ENCODE measurements around the gene LYZ.

LYZ gene

GRCh38 chr12:69339999-69340398 lies 8.2 kb upstream of the LYZ start:
- DNase-seq: no peak

DNA sequence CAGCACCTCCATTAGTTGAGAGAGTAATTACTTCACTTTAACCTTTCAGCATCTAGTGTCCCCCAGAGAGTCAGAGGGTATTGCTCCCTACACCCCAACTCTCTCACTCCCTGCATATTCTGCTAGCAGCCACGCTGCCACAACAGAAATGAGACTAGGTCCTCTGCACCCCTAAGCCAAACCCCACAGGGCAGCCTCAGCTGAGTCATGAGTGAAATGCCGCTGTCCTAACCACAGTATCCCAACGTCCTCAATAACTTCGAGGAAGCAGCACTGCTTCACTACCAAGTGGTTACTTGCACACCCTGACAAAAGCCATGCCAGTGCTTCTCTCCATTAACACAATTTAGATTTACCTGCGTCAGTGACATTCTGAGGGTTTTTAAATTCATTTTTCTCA lies 6.9 kb upstream of the LYZ start:
- DNase-seq: no peak

DNA sequence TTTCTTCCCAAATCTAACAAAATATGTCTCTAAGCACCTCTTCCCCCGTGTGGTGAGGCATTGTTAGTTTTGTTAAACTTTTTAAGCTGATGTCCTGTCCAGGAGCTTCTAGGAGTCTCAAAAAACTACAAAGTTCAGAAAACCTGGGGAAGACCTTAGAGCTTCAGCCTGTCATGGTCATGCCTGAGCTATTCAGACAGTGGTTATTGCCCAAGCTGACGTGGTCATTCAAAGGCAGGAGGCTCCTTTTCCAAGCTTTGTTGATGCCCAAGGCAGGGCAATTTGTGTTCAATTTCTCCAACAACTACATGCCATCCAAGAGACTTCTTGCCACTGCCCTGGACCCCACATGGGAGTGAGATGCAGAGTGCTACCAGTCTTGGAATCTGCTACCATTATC lies 5.8 kb upstream of the LYZ start:
- no peak for DNase-seq

- no peak for DNase-seq
These were observed 4.8 kb upstream of the LYZ start for GRCh38 chr12:69343357-69343756.

DNA sequence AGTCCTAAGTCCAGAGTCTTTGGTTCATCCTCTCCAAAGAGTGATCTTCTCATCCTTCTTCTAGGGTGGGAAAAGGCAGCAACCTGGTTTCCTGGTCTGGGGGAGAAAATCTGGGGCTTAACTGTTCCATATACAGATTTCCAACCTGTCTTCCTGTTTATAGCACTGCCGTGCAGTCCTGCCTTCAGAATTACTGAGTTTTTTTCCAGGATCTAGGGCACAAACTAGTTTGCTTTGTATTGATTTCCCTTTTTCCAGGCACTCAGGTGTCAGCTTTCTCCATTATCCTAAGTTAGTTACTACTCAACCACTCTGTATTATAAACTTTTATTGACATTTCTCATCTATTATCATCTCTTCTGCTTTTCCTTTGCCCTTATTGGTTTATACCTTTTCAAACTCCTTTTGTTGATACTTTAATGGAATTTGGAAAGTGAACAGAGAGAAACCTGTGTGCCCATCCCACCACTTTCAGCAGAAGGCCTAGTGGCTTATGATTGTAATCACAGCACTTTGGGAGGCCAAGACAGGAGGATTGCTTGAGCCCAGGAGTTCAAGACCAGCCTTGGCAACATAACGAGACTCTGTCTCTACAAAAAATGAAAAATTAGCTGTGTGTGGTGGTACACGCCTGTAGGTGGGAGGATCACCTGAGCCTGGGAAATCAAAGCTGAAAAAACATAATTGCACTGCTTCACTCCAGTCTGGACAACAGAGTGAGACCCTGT lies 4.1 kb upstream of the LYZ start:
- no peak for DNase-seq

- DNase-seq: no peak
These were observed 3.1 kb upstream of the LYZ start for GRCh38 chr12:69345077-69345476.

GRCh38 chr12:69345742-69346141 lies 2.4 kb upstream of the LYZ start:
- no peak for DNase-seq

DNA sequence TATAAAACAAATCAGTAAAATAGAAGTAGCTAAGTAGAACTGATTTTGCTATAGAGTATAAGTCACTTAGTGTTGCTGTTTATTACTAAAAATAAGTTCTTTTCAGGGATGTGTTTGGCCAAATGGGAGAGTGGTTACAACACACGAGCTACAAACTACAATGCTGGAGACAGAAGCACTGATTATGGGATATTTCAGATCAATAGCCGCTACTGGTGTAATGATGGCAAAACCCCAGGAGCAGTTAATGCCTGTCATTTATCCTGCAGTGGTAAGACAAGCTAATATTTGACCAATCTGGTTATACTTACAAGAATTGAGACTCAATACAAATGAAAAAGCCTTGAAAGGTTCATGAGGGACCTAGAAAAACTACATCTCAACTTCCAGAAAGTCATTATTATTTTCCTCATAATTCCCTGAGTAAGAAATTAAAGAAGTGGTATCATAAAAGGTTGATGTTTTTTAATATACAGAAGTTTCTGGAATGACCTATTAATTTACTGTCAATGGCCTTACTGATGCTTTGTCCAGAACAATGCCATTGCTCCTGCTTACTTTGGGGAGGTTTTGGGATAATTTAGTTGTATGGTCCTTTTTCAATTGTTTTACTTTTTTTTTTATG lies 1.9 kb downstream of the LYZ start:
- no peak for DNase-seq

- no peak for DNase-seq
These were observed 2.6 kb downstream of the LYZ start for GRCh38 chr12:69350777-69351176.

GRCh38 chr12:69351462-69352236 lies 3.5 kb downstream of the LYZ start:
- DNase-seq: no peak

GRCh38 chr12:69352904-69353303 lies 4.7 kb downstream of the LYZ start:
- DNase-seq: no peak

DNA sequence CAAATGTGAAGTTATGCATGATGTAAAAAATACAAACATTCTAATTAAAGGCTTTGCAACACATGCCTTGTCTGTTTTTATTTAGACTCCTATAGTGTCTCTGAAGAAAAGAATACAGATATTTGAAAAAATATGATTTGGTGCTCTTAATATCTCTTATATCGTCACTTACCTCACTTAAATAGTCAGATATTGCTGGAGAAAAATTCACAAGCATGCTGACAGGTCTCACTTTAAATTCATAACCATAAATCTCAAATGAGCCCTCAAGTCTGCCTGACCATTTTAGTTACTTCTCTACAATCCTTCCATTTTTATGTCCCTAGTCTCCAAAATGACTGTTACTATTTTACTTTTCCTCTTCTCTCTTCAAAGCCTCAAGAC lies 6.0 kb downstream of the LYZ start:
- no peak for DNase-seq

- DNase-seq: no peak
These were observed 6.5 kb downstream of the LYZ start for GRCh38 chr12:69354556-69355187.

GRCh38 chr12:69355363-69356028 lies 7.3 kb downstream of the LYZ start:
- no peak for DNase-seq

DNA sequence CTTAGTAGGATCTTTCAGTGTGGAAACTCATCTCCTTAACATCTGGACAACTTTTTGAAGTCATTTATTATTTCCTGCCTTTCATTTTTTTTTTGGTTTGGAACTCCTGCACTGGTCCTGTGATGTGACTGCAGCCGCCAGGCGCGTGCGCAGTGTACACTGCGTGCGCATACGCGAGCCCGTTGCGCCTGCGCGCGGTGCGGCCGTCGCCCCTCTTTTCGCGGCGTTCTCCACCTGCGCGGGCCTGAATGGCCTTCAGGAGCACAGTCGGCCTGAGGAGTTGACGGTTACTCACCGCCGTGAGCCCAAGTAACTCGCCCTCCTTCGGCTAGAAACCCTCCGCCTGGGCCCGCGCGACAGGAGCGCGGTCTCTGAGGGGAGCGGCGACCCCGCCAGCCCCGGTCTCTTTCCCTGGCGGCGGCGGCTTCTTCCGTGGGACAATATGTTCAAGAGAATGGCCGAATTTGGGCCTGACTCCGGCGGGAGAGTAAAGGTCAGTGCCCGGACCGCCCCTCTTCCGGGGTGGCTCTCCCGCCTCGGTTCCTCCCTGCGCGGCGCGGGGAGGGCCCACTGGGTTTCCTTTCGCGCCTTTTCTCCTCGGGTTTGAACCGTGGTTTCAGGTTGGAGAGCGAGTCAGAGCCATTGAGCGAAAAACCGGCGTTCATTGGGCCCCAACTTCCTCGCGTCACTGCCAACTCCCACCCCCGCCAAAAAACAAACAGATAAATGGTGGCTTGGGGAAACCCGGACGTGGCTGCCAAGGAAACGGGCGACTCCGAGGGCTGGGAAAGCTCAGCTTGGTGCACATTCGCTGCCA lies 11.6 kb downstream of the LYZ start, which contains the start of gene YEATS4:
YEATS4 (plus strand) TSS at position 213 of the 817 bp plus-strand sequence; CDS start at position 443, 230 bp downstream.
- peak; percentile 82 for DNase-seq

DNA sequence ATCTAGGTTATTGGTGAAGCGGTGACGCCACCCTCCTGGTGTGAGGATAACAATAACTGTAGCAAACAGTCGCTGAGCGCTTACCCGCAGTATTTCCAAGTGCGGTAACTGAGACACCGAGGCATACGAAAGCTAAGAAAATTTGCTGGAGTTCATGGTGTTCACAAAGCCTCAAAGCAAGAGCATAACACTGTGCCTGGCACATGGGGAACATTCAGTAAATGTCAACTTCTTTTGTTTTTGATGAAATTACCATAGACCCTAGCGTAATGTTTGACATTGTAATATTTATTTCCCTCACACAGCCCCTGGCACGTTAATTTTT lies 12.1 kb downstream of the LYZ start:
- DNase-seq: no peak

- DNase-seq: no peak
These were observed 18.6 kb downstream of the LYZ start for GRCh38 chr12:69366796-69367195.

DNA sequence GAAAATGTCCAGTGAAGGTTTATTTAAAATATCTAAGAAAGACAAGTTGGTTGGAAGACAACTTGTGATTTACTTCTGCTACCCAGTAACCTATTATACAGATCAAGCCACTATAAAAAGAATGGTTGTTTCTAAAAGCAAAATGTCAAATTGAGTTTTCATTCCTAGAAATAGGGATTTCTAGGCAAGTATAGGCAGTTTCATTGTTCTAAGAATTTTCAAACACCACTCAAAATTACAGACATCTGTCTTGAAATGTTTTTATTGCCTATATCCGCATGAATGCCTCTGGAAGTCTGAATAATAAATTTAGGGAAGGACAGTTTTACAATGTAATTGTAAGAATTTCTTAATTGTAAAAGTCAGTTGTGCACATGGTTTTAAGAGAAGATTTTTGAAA lies 20.0 kb downstream of the LYZ start:
- DNase-seq: no peak

DNA sequence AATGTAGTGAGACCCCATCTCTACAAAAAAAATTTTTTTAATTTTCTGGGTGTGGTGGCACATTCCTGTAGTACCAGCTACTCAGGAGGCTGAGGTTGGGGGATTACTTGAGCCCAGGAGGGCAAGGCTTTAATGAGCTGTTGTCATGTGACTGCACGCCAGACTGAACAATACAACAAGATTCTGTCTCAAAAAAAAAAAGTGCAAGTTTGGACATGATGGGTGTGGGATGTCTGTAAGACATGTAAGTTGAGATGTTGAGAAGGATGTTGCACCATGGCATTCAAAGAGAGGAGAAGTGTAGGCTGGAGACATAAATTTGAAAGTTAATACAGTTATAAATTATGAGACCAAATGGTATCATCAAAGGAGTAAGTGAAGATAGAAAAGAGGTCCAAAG lies 34.9 kb downstream of the LYZ start:
- no peak for DNase-seq

GRCh38 chr12:69385038-69385437 lies 36.9 kb downstream of the LYZ start:
- no peak for DNase-seq

DNA sequence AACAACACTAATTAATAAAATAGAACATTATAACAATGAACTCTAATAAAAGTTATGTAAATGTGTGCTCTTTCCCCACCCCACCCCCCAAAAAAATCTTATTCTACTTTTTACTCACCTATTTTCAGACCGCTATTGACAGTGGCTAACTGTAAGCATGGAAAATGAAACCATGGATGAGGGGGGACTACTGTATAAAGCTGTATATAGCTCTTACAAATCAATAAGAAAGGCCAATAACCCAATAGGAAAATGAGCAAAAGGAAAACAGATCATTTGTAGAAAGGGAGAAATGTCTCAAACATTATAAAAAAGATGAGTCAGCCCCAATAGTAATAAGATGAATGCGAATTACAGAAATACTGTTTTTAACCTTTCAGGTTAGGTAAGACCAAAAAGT lies 38.7 kb downstream of the LYZ start:
- no peak for DNase-seq

DNA sequence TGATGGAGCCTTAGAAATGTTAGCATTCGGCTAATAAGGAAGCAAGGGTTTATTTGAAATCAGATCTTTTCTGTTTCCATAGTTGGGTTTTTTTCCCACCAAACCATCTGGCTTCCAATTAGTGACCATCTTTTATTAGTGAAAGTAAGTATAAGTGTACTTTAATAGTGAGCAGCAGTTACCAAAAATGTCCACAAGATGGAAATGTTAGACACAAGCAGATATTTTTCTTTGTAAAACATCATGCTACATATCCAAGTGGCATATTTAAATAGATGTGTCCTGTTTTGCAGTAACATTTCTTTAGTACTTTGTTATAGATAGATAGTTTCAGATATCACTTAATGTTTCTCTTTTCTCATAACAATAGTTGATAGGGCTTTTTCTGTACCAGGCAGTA lies 40.2 kb downstream of the LYZ start:
- DNase-seq: peak; percentile 35
